Astrocyte of the cerebellum (primary cell): ENCODE data around the gene EFNB2.

ENCODE experiments used
- DNase-seq: peaks from one replicate; pipeline ENCODE4 v3.0.0-alpha.2; 2011; ENCODE audit warnings: low read depth
- H3K4me3 ChIP-seq: 2 replicates; pipeline ENCODE4 v1.5.1; 2011; ENCODE audit warnings: mild to moderate bottlenecking, low read depth, low read length, moderate library complexity
- in situ Hi-C: cut with HindIII; loops from 2 replicates; pipeline ENCODE4 v1.10.0; 2017; ENCODE audit warnings: low sequenced_read_pairs
- TF ChIP-seq, protein P1 (sequence below): IDR thresholded peaks from 2 replicates; pipeline ENCODE4 v1.5.1; 2012; ENCODE audit warnings: low read length, low read depth, moderate library complexity, mild to moderate bottlenecking; ENCODE audit errors: missing control alignments

EFNB2 gene

DNA sequence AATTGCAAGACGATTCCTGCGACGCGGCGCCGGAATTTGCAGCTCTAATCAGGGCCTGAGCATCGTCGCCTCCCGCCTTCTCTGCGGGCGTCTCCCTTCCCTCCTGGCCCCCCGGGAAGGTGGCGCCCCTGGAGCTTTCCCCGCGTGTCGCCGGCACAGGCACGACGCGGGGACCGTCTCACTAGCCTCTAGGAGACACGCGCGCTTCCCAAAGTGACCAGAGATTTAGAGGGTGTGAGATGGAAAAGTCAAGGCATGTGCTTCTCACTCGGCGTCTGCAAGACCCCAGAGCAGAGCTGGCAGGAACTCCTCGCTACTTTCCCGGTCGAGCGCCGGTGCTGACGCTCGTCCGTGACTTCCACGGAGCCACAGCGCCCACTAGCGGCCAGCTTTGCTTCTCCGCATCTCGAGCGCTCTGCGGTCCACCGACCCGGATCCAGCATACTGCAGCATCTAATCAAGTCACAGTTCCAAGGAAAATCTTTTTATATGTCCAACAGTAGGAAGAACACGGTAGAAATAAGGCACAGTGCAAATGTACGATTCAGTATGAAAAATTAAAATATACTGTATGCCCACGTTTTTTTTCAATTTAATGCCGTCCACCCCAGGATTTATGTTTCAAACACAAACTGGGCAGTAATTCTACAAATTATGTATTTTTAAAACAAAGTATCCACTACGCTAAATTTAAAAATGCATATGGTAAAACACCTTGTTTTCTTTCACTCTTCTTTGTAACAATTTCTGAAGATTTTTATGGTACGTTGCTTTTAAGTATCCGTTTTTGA is 977 bp upstream of the EFNB2 start:
- DNase-seq: peak; percentile 87
- in situ Hi-C loops: loop anchor here (10.0 kb wide), 1 partner anchor 1772 kb away; no protein-coding TSS in a partner anchor
- TF ChIP-seq, protein P1, sequence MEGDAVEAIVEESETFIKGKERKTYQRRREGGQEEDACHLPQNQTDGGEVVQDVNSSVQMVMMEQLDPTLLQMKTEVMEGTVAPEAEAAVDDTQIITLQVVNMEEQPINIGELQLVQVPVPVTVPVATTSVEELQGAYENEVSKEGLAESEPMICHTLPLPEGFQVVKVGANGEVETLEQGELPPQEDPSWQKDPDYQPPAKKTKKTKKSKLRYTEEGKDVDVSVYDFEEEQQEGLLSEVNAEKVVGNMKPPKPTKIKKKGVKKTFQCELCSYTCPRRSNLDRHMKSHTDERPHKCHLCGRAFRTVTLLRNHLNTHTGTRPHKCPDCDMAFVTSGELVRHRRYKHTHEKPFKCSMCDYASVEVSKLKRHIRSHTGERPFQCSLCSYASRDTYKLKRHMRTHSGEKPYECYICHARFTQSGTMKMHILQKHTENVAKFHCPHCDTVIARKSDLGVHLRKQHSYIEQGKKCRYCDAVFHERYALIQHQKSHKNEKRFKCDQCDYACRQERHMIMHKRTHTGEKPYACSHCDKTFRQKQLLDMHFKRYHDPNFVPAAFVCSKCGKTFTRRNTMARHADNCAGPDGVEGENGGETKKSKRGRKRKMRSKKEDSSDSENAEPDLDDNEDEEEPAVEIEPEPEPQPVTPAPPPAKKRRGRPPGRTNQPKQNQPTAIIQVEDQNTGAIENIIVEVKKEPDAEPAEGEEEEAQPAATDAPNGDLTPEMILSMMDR: peak; percentile 97
- peak overlapping the region; percentile 74 for H3K4me3 ChIP-seq

DNA sequence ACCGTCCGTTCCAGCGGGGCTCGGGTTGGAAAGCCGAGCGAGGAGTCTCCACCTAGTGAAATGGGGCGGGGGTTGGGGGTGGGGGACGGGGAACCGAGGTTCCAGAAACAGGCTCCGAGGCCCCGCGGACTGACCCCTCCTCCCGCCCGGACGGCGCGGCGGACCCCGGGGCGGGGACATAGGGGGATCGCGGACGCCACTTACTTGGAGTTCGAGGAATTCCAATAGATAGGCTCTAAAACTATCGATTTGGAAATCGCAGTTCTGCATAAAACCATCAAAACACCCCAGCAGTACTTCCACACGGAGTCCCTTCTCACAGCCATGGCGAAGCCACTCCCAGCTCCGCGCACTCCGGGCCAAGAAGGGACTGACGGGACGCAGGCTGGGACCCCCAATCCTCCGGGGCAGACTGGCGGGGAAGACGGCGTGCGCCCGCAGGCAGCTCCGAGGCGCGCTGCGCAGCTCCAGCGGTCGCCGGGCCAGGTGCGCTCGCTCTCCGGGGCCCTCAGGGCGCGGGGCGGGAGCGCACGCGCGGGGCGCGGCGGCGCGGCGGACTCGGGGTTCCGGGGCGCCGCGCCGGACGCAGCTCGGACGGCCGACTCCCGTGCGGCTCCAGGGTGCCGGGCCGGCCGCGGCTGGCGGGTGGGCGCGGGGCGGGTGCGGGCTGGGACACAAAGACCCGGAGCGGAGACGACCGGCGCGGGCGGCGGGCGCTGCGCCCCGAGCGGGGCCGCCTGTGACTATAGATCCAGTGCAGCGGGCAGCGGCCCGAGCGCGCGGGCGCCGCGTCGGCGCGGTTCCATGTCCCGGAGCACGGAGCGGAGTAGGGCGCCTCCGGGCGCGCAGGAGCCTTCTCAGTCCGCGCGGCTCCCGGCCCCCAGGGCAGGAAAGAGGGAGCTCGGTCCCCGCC is 567 bp downstream of the EFNB2 start:
- TF ChIP-seq, protein P1: no peak
- peak overlapping the region; percentile 74 for H3K4me3 ChIP-seq
- no peak for DNase-seq
- in situ Hi-C loops: loop anchor here (10.0 kb wide), 1 partner anchor 1770 kb away; no protein-coding TSS in a partner anchor

DNA sequence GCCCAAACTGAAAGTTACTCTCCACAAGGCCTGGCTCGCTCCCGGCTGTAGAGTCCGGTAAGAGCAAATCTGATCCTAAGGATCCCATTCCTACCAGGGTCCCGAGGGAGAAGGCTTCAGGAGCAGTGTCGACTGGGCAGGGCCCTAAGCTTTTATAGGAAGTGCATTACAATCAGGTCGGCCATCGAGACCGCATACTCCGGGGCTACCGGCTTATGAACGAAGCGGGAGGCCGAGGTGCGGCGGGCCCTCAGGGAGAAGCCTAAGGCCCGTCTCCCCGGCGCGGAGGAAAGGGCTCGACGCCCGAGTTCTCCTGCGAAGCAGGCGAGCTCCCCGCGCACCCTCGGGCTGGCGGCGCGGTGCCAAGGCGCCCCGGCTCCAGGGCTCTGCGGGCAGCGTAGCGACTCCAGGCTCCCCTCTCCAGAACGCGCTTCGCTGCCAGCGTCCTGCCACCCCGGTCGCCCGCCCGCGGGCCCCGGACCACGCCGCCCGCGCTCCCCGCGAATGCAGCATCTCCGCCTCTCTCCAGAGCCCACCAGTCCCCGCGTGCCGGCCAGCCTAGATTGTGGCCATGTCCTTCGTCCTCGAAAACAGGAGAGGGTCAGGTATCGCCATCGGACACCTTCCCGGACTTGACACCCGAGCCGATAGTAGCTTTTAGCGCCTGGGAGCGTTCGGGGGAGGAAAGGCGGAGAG is 1.4 kb downstream of the EFNB2 start:
- in situ Hi-C loops: loop anchor here (10.0 kb wide), 1 partner anchor 1769 kb away; no protein-coding TSS in a partner anchor

DNA sequence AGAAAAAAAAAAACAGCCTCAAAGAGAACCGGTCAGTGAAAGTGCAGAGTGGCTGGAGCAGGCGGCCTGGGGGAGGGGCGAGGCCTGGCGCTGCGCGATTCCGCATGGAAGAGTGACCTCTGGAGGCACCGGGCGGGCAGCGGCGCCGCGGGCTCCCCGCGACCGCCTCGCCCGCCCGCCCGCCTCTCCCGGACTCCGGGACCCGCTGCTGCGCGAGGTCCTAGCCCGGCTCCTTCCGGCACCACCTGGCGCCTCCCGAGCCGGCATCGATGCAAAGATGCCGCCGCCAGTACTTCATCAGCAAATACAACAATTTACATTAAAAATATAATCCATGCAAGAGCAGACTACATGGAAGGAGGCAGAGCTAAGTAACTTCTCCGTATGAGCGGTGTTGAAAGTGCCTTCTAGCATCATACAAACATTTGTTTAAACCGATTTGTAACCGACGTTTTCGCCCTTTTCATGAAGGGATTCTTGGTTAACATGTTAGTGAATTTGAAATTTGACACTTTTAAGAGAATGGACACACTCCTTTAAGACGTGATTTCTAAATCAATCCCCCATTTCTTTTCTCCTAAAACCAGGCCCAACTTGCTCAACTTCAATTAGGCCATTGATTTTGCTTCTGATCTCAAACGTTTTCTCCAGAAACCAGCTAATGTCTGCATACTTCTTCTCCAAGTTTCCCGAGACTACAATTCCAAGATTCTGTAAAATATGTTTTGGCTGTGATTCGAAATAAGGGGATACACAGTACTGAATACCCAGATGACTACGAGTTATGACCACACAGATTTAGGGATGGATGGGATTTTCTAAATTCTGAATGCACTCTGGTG is 2.1 kb downstream of the EFNB2 start:
- peak; percentile 49 for DNase-seq
- in situ Hi-C loops: loop anchor here (10.0 kb wide), 1 partner anchor 1769 kb away; no protein-coding TSS in a partner anchor
- H3K4me3 ChIP-seq: peak overlapping the region; percentile 74
- TF ChIP-seq, protein P1: peak; percentile 40

More for the DNA sequence above, 1.4 kb downstream of the EFNB2 start:
- DNase-seq: no peak
- TF ChIP-seq, protein P1: peak; percentile 21
- peak overlapping the region; percentile 74 for H3K4me3 ChIP-seq

DNA sequence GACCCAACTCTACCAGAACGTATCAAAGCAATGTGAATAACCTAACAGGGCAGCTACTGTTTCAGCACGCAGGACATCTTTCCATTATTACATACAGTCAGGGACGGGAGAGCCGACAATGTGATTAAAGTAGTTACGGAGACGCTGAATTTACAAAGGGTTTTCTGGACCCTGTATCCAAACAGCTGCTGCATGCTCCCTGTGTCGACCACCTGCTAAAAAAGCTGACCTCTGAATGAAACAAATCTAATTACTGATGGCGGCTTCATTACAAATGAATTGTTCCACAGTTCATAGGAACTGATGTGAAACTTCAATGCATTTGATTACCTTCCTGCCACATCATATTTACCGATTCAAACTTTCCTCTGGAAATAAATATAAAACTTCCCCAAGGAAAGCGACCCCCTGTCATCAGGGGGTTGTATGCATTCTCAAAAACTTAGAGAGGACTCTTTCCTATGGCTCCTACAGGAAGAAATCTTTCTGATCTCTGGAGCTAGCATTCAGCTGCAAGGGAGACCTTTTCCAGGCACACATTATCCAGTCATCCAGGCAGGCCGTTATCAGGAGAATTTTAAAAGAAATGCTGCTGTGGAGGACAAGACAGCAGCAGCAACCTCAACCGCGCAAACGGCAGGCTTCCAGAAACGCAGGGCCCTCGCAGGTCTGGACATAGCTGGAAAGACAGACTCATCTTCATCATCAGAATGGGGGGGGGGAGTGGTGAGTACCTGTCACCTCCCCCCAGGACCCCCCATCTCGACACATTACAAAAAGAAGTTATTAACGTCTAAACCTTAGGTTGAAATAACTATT is 3.1 kb downstream of the EFNB2 start:
- in situ Hi-C loops: loop anchor here (10.0 kb wide), 1 partner anchor 1768 kb away; no protein-coding TSS in a partner anchor
- peak overlapping the region; percentile 74 for H3K4me3 ChIP-seq
- no peak for DNase-seq

More for the DNA sequence above, 3.1 kb downstream of the EFNB2 start:
- TF ChIP-seq, protein P1: no peak
